Kidney epithelial cell (primary cell): ENCODE measurements around the gene PPT2. TPM values are rescaled to one million over a fixed set of nuclear protein-coding genes. Genes with fewer than 3 reads are reported as not detected.

Experiments
- DNase-seq: peaks from one replicate; pipeline ENCODE4 v3.0.0-alpha.2; 2010; ENCODE audit warnings: low read depth
- H3K27me3 ChIP-seq: 2 replicates; pipeline ENCODE4 v1.6.0; 2011; ENCODE audit warnings: low read length; ENCODE audit not compliant: control insufficient read depth, insufficient read depth
- H3K36me3 ChIP-seq: 2 replicates; pipeline ENCODE4 v1.5.1; 2011; ENCODE audit warnings: low read length; ENCODE audit not compliant: control insufficient read depth, insufficient read depth
- H3K4me3 ChIP-seq: 2 replicates; pipeline ENCODE4 v1.5.1; 2011; ENCODE audit warnings: low read depth, mild to moderate bottlenecking, control low read depth, low read length
- CTCF ChIP-seq: IDR thresholded peaks from 2 replicates; pipeline ENCODE4 v1.5.1; 2011; ENCODE audit warnings: mild to moderate bottlenecking, moderate library complexity, low read length, control low read depth, inconsistent platforms; ENCODE audit not compliant: insufficient read depth, poor library complexity, severe bottlenecking
- total RNA-seq: library from RNA; depleted of rRNA; stranded (reverse); fragments of >200 nt; gene quantifications from 2 replicates; pipeline ENCODE4 v1.2.3, GENCODE V29; 2015

PPT2 gene
- total RNA-seq, 1 donor from 2014 or later = 12.9 TPM

GRCh38 chr6:32146687-32147086 is 7.3 kb upstream of the PPT2 start:
- no peak for TF ChIP-seq CTCF
- peaks cover 41% of the 10 kb centered on the region for H3K27me3 ChIP-seq
- H3K4me3 ChIP-seq = no peak overlapping the region
- no peak for DNase-seq
- no peaks in the 10 kb centered on the region for H3K36me3 ChIP-seq

GRCh38 chr6:32147401-32148132 is 6.4 kb upstream of the PPT2 start:
- no peak for TF ChIP-seq CTCF
- no peak for DNase-seq
- Histone ChIP-seq H3K27me3 (peaks cover 40% of the 10 kb centered on the region), H3K4me3 (no peak overlapping the region), H3K36me3 (no peaks in the 10 kb centered on the region)

- DNase-seq = no peak
- peak; percentile 41 for TF ChIP-seq CTCF
- Histone ChIP-seq H3K36me3 (no peaks in the 10 kb centered on the region), H3K27me3 (peaks cover 40% of the 10 kb centered on the region), H3K4me3 (peak overlapping the region; percentile 32)
Observed at GRCh38 chr6:32148289-32149091, 5.5 kb upstream of the PPT2 start.

GRCh38 chr6:32149092-32149755 is 4.7 kb upstream of the PPT2 start:
- Histone ChIP-seq H3K36me3 (no peaks in the 10 kb centered on the region), H3K4me3 (peak overlapping the region; percentile 32), H3K27me3 (peaks cover 40% of the 10 kb centered on the region)
- DNase-seq = no peak
- TF ChIP-seq CTCF = no peak

- peaks cover 40% of the 10 kb centered on the region for H3K27me3 ChIP-seq
- H3K36me3 ChIP-seq = no peaks in the 10 kb centered on the region
- DNase-seq = no peak
- no peak for TF ChIP-seq CTCF
- H3K4me3 ChIP-seq = no peak overlapping the region
Observed at GRCh38 chr6:32149932-32150870, 3.7 kb upstream of the PPT2 start.
